ENCODE data around the gene FAM114A2.
A peak's percentile ranks its signal among the peaks of the same experiment; 100 is the strongest.
"Not testable (repeated sequence)": the region's sequence is repeated elsewhere in the genome, so short reads cannot be mapped to it uniquely, and the experiment has no call there.

FAM114A2 gene

DNA sequence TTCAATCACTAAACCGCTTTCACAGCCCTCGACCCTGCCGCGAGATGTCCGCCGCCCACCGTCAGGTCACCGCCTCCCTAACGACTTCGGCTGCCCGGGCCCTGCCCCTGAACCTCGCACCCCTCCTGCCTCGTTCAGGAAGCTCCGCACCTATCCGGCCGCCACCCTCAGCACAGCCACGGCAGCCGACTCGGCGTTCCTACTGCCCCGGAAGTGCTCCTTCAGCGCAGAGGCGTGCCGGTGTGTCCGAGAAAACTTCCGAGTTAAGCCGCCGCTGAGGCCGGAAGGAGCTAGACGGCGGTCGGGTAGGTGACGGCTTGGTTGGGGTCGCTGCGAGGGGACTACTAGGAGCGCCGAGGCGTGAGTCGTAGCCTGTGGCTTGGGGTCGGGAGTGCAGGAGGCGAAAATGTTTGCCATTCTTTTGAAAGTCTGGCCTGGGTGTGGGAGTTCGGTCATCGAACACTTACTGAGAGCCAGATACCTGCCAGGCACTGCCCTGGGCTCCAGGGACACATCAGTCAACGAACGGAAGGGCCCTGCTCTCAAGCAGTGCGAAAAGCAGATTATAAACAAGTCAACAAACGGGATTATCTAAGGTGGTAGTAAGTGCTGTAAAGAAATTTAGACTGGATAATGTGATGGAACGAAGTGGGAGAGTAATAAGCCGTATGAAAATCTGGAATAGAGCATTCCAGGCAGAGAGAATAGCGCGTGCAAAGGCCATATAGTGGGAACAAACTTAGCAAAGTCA lies at the start of gene FAM114A2, which contains the start of gene MFAP3:
Gene FAM114A2, minus strand, starts transcription at position 204 of the 751 bp plus-strand sequence. CDS start 3,957 bp downstream, outside the sequence.
Gene MFAP3, plus strand, starts transcription at position 261 of the 751 bp plus-strand sequence. CDS start 10,756 bp downstream, outside the sequence.
- DNase-seq = peak; percentile 85

DNA sequence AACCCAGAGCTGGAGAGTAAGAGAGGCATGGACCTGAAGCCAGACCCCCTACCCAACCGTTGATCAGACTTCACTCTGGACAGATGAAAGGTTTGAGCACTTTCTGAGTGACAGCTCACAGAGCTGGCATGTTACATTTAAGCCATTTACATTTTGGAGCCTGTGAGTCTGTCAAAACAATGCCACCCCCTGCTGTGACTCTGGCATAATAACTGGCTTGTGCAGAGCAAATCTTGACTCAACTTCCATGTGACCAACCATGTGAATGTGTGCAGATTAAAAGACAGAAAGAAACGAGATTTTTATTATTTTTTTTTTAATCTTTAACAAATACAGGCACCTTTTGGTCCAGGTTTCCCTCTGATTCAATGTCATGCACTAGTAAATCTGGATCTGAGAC lies 48.5 kb upstream of the FAM114A2 start:
- DNase-seq = no peak

DNA sequence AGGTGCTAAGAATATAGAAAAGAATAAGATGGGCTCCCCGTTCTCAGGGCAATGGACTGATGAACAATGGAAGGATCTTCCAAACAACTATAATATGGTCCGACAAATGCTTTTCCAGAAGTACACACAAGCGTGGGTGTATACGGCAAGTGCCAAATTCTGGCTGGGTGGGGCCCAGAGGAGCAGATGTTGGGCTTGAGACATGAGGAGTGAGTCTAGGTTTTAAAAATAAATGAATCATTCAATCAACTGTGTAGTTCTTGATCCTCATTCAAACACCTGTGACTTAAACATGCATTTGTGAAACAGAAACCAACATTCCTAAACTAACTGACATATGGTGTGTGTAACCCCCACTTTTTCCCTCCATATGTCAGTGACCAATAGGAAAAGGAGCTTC lies 47.9 kb upstream of the FAM114A2 start:
- DNase-seq = no peak

GRCh38 chr5:154086146-154086545 lies 47.4 kb upstream of the FAM114A2 start:
- no peak for DNase-seq

- DNase-seq = no peak
Measured at GRCh38 chr5:154084062-154084639, 45.4 kb upstream of the FAM114A2 start.

DNA sequence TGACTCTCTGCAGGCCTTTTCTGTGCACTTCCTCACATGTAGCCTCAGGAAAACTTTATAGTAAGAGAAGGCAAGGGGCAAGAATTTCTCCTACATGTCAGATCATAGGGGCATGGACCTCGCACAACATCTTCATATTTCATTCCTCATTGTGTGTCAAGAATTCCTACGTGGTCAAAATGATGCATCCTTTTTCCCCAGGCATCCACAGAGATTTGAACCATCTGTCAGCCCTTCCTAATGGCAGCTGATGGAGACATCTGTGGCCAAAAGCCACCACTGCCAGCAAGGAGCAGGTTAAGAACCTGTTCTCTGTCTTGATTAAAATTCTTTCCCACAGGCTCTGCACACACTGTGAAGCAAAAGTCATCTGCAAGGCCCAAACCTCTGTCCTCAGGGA lies 42.5 kb upstream of the FAM114A2 start:
- DNase-seq = no peak

GRCh38 chr5:154078272-154078671 lies 39.6 kb upstream of the FAM114A2 start:
- DNase-seq = no peak

DNA sequence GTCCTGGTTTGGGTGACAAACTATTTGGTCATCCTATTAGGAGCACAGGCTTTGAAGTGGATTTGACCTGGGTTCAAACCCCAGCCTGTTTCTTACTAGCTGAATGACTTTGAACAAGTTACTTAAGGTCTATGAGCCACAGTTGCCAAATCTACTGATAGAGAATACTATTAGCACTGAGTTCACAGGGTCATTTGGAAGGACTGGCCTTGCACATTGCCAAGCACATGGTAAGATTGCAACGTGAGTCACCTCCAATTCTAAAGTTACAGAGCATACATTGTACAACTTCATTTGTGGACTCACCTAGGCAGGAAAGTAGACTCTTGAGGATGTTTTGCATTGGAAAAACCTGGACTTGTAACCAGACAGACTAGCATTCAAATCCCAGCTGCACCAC lies 39.0 kb upstream of the FAM114A2 start:
- DNase-seq = no peak

GRCh38 chr5:154076240-154076922 lies 37.7 kb upstream of the FAM114A2 start:
- no peak for DNase-seq

DNA sequence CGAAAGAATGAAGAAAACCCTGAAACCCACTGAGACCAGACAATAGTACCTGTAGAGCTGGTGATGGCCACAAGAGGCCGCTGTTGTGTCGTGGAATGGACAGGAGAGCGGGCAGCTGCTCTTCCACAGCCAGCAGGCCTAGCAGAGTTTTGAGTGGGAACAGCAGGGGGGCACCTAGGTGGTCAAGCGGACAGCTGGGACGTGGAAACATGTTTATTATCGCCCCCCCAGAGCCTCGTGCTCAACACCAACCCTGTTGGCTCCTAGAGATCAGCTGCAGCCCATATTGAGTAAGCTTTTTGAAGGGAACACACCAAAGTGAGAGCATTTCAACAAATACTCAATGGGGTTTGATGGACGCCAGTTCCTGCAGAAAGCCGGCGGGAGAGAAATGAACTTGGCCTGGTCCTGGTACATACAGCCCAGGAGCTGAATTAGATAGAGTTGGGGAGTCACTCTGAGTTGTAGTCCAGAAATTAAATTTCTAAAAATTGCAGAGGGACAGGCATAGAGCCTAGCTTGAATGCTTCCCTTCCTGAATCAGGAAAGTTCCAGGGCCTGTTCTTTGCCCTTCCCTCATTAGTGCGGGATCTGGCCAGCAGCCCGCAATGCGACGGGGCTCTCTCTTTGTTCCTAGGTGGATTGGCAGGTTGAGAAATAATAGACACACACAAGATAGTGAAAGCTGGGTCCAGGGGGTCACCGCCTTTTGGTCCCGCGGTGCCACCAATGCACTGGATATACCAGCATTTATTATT lies 33.9 kb upstream of the FAM114A2 start:
- DNase-seq = peak; percentile 45

DNA sequence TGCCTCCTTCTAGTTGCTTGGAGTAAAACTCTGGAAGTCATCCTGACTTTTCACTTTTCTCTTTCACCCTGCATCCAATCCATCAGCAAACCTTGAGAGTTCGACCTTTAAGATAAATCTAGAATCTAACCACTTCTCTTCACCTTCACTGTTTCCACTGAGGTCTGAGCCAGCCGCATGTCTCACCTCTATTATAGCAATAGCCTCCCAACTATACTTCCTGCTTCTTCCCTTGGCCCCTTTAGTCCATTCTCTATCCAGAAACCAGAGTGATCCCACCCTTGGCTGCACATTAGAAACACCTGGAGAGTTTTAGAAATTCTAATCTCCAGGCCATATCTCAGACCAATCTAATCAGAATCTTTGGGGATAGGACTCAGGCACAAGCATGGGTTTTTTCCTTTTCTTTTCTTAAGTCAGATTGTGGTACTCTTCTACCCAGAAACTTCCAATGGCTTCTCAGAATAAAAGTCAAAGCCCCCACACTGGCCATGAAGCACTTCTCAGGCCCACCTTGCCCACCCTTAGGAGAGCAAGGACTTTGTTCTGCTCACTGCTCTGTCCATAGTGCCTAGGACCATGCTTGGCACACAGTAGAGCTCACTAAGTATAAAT lies 33.2 kb upstream of the FAM114A2 start:
- DNase-seq = no peak

DNA sequence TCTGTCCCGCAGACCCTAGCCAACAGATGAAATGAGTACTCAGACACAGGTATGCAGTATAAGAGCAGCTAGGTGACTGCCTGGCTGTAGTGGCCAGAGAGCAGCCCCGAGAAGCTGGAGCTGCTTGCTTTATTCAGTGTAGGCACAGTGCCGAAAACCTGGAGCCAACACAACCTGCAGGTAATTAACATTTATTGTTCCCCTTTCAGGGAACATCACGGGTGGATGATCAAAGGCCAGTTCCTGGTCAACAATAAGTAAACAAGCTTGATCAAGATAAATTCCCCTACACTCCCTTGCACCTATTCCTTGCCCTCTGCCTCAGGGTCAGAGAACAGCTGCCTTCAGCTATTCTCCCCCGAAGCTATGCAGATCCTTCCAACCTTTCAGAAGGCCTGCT lies 31.1 kb upstream of the FAM114A2 start:
- DNase-seq = not testable (repeated sequence)

GRCh38 chr5:154065971-154066370 lies 27.3 kb upstream of the FAM114A2 start:
- no peak for DNase-seq

GRCh38 chr5:154063372-154063771 lies 24.7 kb upstream of the FAM114A2 start:
- DNase-seq = no peak

DNA sequence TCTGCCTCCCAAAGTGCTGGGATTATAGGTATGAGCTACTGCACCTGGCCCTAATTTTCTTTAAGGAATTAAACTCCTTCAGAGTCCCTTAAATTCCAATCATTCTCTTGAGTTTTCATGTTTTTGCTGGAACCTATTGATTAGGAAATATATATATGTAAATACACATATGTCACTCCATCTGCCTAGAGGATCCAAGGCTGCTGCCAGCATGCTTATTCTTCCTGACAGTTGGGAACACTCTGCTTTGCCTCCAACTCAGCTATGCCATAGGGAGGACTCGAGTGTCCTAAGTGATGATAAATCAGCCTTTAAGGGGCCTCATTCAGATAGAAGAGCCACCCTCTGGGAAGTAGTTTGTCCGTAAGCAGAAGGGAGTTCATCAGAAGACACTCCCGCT lies 21.9 kb upstream of the FAM114A2 start:
- no peak for DNase-seq

GRCh38 chr5:154059583-154059982 lies 20.9 kb upstream of the FAM114A2 start:
- no peak for DNase-seq

GRCh38 chr5:154059039-154059430 lies 20.3 kb upstream of the FAM114A2 start:
- no peak for DNase-seq

- DNase-seq = peak; percentile 91
Measured at GRCh38 chr5:154058055-154059038, 19.6 kb upstream of the FAM114A2 start.

- no peak for DNase-seq
Measured at GRCh38 chr5:154055201-154055600, 16.5 kb upstream of the FAM114A2 start.

DNA sequence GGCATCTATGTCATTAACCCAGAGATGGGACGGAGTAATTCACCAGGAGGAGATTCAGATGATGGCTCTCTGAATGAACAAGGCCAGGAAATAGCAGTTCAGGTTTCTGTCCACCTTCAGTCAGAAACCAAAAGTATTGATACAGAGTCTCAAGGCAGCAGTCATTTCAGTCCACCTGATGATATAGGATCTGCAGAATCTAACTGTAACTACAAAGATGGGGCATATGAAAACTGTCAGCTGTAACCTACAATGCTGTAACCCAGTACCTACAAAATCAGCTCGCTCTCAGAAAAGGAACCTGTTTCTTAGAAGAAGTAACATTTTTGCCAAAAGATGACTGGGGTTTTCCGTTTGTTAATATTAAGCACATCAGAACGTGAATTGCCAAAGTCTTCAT lies 14.8 kb upstream of the FAM114A2 start:
- no peak for DNase-seq

DNA sequence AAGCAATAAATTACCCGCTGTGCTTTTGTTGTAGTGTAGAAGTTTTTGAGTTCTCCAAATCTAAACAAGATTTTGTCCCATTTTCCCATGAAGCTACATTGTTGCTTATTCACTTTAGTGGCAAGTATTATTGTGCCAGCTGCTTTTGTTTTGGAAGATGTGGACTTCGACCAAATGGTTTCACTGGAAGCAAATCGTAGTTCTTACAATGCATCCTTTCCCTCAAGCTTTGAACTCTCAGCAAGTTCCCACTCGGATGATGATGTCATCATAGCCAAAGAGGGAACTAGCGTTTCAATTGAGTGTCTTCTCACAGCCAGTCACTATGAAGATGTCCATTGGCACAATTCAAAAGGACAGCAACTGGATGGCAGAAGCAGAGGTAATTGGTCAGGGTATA lies 10.9 kb upstream of the FAM114A2 start:
- DNase-seq = no peak

DNA sequence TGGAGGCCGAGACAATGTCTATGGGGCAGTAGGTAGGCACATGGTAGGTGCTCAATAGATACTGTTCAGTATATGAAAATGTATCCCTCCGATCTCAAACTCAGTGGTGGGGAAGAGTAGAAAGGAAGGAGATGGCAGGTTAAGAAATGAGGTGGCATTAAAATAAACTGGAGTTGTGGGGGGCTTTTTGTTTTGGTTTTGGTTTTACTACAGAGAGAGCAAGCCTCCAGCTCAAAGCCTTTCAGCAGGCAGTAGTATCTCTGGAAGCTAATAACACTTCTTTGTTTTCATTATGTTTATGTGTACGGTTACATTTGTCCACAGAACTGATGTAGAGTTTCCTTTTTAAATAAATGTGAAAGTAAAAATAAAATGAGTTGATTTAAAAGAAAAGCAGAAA lies 8.6 kb upstream of the FAM114A2 start:
- DNase-seq = no peak

Measured in NCI-H526 treated with DMSO at 0.1 percent for 48 hours (cell line).